Activated CD4-positive, alpha-beta T cell treated with anti-CD3 and anti-CD28 coated beads, Interleukin-2, amount 50 U/mL, for 1 hour (primary cell): Measurements from ENCODE around the gene ERC2.

ENCODE experiments used
- DNase-seq: peaks from one replicate; pipeline ENCODE4 v3.0.0-alpha.2; 2020

The ERC2 gene

GRCh38 chr3:56365905-56366640 lies 102.2 kb downstream of the ERC2 start:
- DNase-seq, result no peak

GRCh38 chr3:56364665-56365064 lies 103.6 kb downstream of the ERC2 start:
- DNase-seq, result no peak

GRCh38 chr3:56363720-56364119 lies 104.5 kb downstream of the ERC2 start:
- no peak for DNase-seq

- no peak for DNase-seq
Observed at GRCh38 chr3:56361731-56362130, 106.5 kb downstream of the ERC2 start.

- DNase-seq, result no peak
Observed at GRCh38 chr3:56357266-56357665, 111.0 kb downstream of the ERC2 start.

DNA sequence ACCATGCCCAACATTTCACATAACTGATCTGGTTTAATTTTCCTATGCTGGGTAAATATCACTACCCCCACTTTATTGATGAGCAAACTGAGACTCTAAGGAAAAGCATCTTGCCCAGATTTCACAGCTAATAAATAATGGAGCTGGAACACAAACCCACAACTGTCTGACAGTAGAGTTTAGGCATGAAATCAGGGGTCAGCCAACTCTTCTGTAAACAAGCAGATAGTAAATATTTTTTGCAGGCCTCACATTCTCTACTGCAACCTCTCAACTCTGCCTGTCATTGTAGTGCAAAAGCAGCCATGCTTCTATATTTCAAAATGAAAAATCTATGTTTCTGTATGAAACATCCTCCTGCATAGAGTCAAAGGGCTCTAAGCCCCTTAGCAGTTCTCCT lies 111.5 kb downstream of the ERC2 start:
- DNase-seq, result no peak

DNA sequence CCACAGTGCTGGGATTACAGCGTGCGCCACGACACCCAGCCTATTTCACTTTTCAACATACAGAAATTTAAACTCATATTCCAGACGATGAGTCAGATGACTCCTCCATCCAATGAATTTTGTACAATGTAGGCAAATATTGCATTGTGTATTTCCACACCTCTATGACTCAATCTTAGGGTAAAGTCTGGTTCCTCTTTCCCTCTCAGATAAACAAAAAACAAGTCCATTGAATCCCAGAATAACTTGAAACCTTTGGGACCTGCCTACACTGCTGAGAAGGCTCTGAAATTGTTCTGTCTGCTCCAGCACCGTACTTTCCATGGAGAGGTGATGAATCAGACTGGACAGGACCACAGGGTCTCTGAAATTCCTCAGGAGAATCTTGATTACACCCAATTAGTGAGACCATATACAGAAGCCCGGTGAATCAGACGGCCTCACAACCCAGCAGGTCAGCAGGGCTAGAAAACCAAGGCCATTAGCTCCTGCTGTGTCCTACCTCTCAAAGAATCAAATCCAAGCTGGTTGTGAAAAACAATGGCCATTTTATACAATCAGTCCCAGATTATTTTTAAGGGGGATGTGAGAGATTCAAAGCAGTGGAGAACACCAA lies 112.6 kb downstream of the ERC2 start:
- DNase-seq, result no peak

DNA sequence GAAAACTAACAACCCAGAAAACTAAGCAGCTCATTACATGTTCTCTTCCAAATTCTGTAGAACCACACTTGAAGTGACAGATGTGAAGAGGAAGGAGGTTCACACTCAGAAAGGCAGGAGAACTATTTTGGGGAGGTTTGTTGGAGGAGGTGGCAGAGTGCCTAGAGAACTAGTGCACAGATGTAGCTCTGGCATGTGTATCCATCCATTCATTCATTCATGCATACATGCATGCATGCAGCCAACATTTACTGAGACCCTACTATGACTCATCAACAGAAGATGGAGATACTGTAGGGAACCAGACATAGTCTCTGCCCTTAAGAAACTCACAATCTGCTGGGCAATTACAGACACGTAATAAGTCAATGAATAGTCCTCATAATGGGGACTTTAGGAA lies 116.7 kb downstream of the ERC2 start:
- DNase-seq, result no peak

DNA sequence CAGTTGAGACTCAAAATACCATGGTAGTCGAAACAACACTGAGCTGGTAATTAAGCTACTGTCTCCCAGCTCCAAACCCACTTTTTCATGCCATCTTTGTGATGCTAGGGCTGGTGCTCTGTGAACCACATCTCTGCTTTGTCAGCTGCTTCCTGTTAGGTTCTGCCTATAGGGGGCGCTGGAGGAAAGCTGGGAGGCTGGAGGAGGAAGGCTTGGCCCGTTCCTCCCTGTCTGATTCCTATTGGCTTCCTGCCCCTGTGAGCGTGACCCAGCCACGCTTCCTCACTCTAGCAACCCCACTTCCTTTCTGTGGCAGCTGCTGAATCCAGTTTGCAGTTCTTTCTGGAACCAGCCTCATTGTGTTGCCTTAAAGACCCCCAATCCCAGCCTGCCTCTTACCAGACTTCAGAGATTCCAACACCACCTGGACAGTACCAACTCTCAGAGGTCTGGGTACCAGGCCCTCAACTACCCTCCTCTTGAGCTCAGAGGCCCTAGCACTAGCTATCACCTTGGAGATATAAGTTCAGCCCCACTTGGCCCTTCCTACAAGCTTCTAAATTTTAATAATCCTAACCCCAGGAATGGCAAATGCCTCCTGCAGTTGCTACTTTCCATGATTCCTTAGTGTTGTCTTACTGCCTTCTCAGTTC lies 120.9 kb downstream of the ERC2 start:
- DNase-seq, result peak; percentile 5

DNA sequence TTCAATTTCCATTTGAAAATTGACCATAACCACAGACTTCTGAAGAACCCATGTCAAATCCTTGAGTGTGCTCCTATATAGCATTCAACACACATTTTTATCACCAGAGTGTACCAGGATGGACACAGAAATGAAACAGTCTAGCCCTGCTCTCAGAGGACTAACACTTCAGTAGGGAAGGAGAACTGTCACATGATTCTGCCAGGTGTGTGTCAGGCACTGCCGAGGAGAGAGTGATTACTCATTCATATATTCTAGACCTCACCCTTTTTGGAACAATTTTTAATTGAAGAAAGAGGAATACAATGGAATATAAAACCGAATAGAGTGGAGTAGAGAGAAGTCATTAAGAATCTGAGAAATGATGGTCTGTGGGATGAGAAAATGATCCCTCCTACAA lies 125.8 kb downstream of the ERC2 start:
- DNase-seq, result no peak

DNA sequence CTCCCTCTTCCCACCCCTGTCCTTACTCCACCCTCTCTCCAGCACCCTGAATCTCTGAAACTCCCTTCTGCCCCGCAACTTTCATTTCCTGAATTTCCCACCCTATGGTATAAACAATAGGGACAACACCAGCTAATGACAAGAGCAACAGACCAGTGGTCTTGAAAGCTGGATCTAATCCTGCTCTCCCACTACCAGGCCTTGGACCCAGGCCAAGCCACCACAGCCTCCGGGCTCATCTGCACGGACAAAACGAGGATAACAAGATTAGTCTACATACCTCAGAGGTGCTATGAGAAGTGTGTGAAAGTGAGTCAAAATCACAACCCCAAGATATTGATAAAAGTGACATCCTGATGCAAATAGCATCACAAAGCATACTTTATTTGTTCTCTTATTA lies 128.6 kb downstream of the ERC2 start:
- DNase-seq, result no peak

DNA sequence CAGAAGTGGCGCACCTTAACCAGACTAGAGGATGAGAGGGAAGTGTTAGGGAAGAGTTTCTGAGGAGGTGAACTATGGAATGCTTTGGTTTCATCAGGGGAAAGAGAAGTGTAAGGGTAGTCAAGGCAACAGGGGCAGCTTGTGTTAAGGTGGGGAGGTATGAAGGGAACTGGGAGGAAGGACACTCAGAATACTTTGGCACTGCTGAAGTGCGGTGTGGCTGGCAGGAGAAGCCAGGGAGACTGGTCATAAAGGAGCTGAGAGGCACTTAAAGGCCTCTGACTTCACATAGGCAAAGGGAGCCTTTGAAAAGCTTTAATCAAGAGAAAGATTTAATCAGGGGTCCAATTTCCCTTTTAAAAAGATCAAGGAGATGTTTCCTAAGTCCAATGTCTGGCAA lies 129.0 kb downstream of the ERC2 start:
- DNase-seq, result no peak

- DNase-seq, result no peak
Observed at GRCh38 chr3:56336023-56336422, 132.2 kb downstream of the ERC2 start.

DNA sequence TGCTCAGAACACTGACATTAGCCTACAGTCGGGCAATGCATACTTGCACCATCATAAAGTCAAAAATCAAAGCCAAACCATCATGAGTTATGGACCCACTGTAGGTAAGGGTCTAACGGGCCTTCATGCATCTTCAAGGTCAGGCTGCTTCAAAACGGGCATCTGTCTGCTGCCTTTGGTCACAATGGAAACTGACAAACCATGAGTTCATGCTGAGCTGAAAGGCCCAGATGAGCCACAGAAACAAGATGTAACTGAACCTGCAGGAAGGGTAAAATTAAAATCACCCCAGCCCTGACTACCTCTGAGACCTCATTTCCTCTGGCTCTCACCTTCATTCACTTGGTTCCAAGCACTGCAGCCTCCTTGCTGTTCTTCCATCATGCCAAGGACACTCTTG lies 143.8 kb downstream of the ERC2 start:
- DNase-seq, result no peak

GRCh38 chr3:56323986-56324420 lies 144.3 kb downstream of the ERC2 start:
- no peak for DNase-seq

DNA sequence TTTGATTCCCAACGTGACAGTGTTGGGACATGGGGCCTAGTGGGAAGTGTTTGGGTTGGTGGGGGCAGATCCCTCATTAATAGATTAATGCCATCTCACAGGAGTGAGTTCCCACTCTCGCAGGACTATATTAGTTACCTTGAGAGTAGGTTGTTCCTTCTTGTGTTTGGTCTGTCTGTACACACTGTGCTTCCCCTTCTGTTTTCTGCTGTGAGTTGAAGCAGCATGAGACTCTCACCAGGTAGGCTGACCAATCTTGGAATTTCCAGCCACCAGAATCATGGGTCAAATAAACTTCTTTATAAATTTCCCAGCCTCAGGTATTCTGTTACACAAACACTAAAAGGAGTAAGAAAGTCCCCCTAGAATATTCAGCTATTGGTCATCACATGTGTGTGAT lies 145.4 kb downstream of the ERC2 start:
- no peak for DNase-seq

- no peak for DNase-seq
Observed at GRCh38 chr3:56321892-56322291, 146.4 kb downstream of the ERC2 start.

GRCh38 chr3:56321383-56321782 lies 146.9 kb downstream of the ERC2 start:
- no peak for DNase-seq

DNA sequence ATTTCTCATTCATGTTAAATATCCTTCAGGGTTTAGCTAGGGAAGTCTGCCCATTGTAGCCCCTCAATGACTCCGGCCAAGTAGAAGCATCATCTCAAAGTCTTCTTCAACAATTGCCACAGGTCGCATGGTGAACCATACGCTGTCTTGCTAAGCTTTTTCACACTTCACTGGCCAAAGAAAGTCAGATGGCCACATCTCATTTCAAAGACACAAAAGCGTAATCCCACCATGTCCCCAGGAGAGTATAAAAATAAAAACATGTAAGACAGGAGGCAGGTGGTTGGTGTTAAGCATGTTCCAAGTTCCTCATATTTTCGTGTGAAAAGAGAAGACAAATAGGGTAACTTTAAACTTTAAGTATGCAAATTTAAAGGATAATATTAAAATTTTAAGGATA lies 147.4 kb downstream of the ERC2 start:
- no peak for DNase-seq

GRCh38 chr3:56318891-56319290 lies 149.4 kb downstream of the ERC2 start:
- no peak for DNase-seq

- no peak for DNase-seq
Observed at GRCh38 chr3:56316944-56317343, 151.3 kb downstream of the ERC2 start.

GRCh38 chr3:56314842-56315241 lies 153.4 kb downstream of the ERC2 start:
- no peak for DNase-seq

- DNase-seq, result no peak
Observed at GRCh38 chr3:56309465-56309864, 158.8 kb downstream of the ERC2 start.

GRCh38 chr3:56308471-56308870 lies 159.8 kb downstream of the ERC2 start:
- DNase-seq, result no peak
